Skeletal muscle tissue (tissue), 5 donors: Measurements from ENCODE around the gene GADD45B. TPM values are rescaled to one million over a fixed set of nuclear protein-coding genes. Genes with fewer than 3 reads are reported as not detected.
A peak's percentile ranks its signal among the peaks of the same experiment; 100 is the strongest.

Experiments used
- H3K27ac ChIP-seq: one replicate; pipeline ENCODE4 v1.7.0; 2013; ENCODE audit warnings: mild to moderate bottlenecking, low read depth, low read length, inconsistent platforms
- H3K27me3 ChIP-seq, 3 donors: one replicate each; pipeline ENCODE4 v1.7.0; 2013; ENCODE audit warnings: low read length in 3 of 3; ENCODE audit not compliant: control insufficient read depth in 3 of 3, insufficient read depth in 3 of 3
- H3K36me3 ChIP-seq, 3 donors: one replicate each; pipeline ENCODE4 v1.7.0; 2013; ENCODE audit warnings: low read length in 3 of 3; ENCODE audit not compliant: control insufficient read depth in 3 of 3, insufficient read depth in 3 of 3
- H3K4me1 ChIP-seq, 3 donors: one replicate each; pipeline ENCODE4 v1.7.0; 2013; ENCODE audit warnings: low read length in 3 of 3, mild to moderate bottlenecking in 3 of 3; ENCODE audit not compliant: control insufficient read depth in 3 of 3, insufficient read depth in 3 of 3
- H3K4me3 ChIP-seq, 3 donors: one replicate each; pipeline ENCODE4 v1.7.0; 2013; ENCODE audit warnings: low read length in 3 of 3
- H3K9ac ChIP-seq, 3 donors: one replicate each; pipeline ENCODE4 v1.7.0; 2013; ENCODE audit warnings: low read length in 3 of 3, mild to moderate bottlenecking in 3 of 3, moderate library complexity in 2 of 3, low read depth in 1 of 3
- H3K9me3 ChIP-seq, 3 donors: one replicate each; pipeline ENCODE4 v1.7.0; 2013; ENCODE audit warnings: low read length in 3 of 3; ENCODE audit not compliant: control insufficient read depth in 3 of 3
- small RNA-seq: library from RNA; depleted of rRNA; stranded (forward); fragments of <200 nt; gene quantifications from one replicate; pipeline ENCODE3, GENCODE V24; 2014
- total RNA-seq: library from RNA; depleted of rRNA; stranded (reverse); fragments of >200 nt; gene quantifications from one replicate; pipeline ENCODE4 v1.2.3, GENCODE V29; 2014
- donor health status: Osteomylitis.

GADD45B gene
- total RNA-seq, 1 donor from 2014 or later = 5.7 TPM

DNA sequence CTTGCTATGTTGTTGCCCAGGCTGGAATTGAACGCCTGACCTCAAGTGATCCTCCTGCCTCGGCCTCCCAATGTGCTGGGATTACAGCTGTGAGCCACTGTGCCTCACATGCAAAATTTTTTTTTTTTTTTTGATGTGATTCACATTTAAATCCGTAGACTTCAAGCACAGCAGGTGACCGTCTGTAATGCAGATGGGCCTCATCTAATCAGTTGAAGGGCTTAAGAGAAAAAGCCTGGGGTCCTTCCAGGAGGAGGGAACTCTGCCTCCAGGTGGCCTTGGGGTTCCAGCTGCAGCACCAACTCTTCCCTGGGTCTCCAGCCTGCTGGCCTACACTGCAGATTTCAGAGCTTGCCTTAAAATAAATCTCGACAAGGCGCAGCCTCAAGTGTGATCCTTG is 43.6 kb downstream of the GADD45B start:
- Histone ChIP-seq H3K36me3 (no peaks in the 10 kb centered on the region), H3K9ac (no peak overlapping the region), H3K4me1 (peaks cover 7 to 14% (median 13%) of the 10 kb centered on the region in 3 donors), H3K4me3 (no peak overlapping the region), H3K27ac (no peak overlapping the region), H3K27me3 (no peaks in the 10 kb centered on the region), H3K9me3 (no peaks in the 10 kb centered on the region)

DNA sequence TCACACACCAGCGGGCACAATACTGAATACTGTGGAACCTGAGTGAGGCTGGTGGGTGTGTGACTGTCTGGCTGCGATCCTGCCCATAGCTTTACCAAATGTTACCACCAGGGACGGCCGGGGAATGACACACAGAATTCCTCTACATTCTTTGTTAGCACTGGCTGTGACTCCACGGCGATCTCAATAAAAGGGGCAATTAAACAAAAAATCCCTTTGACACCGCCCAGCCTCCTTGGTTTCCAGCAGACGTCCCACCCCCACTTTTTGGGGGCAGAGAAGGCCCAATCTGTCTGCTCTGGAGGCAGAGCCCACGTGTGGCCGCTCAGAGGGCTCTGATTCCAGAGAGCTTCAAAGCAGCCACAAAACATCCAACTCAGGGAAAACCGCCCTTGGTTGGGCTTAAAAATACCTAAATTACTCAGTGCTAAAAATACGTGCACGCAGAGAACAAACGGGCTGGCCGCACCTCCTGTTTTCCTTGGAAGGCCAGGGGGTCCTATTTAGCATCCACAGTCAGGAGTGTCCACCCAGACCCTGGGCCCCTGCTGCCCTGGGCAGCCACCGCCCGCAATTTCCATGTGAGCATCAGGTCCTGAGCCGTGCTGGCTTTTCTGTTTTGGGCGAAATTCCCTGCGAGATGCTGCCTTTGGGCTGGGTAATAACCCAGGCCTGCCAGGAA is 47.8 kb downstream of the GADD45B start:
- no peaks in the 10 kb centered on the region for H3K9me3 ChIP-seq
- H3K27ac ChIP-seq = no peak overlapping the region
- no peaks in the 10 kb centered on the region for H3K27me3 ChIP-seq
- H3K4me1 ChIP-seq = peaks cover 9 to 18% (median 14%) of the 10 kb centered on the region in 3 donors
- no peaks in the 10 kb centered on the region for H3K36me3 ChIP-seq
- H3K4me3 ChIP-seq = no peak overlapping the region
- no peak overlapping the region for H3K9ac ChIP-seq

DNA sequence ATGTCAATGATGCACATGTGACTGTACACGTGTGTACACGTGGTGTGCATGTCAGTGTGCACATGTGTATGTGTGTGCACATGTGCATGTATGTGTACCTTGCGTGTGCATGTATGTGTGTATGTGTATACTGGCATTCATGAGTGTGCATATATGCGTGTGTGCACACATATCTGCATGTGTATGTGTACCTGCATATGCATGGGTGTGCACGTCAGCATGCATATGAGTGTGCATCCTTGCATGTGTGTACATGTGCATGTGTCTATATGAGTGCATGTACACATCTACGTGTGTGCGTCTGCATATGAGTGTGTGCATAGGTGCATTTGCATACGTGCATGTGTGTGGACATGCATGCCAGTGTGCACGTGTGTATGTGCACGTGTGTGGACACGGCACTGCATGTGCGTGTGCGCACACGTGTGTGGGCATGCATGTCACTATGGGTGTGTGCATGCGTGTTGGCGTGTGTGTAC is 48.5 kb downstream of the GADD45B start:
- Histone ChIP-seq H3K4me1 (peaks cover 11 to 19% (median 14%) of the 10 kb centered on the region in 3 donors), H3K36me3 (no peaks in the 10 kb centered on the region), H3K4me3 (peak overlapping the region in 2 of 3 donors; percentile 13 to 53), H3K27ac (no peak overlapping the region), H3K9me3 (no peaks in the 10 kb centered on the region), H3K9ac (peak overlapping the region in 1 of 3 donors; percentile 72), H3K27me3 (no peaks in the 10 kb centered on the region)

DNA sequence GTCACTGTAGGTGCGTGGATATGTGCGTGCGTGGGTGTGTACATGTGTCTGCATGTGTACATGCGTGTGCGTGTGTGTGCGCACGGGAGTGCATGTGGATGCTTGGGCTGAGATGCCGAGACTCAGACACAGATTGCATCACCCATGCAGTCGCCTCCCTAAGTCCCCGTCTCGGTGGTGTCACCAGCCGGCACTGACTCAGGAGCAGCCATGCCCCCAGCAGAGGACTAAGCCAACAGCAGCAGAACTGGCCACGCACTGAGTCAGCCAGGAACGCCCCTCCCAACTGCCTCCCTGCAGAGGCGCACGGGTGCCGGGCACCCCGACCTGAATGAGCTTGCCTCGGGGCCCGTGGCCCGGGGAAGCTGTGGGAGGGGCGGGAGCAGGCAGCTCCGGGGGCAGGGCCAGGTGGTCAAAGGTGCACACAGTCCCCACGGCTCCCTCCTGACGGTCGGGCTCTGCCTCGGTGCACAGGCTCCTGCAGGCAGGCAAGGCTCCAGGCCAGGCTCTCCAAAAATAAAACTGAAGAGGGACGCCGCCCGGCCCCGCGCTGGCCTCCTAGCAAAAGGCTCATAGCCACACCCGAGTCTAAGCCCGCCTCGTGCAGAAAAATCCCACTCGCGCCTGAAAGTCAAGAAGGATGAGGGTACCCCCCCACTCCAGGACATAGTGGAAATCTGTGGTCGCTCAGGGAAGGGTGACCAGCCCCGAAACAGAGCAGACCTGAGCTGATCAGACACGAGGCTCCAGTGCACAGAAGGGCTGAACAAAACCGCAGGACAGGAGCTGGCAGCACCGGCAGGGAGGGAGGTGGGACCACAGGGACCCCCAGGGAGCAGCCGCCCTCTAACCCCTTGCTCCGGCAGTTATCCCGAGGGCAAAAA is 49.2 kb downstream of the GADD45B start:
- Histone ChIP-seq H3K4me1 (peaks cover 11 to 23% (median 17%) of the 10 kb centered on the region in 3 donors), H3K36me3 (no peaks in the 10 kb centered on the region), H3K27me3 (no peaks in the 10 kb centered on the region), H3K9me3 (no peaks in the 10 kb centered on the region), H3K4me3 (peak overlapping the region; percentile 53 to 61 (median 56)), H3K9ac (peak overlapping the region; percentile 27 to 72 (median 61)), H3K27ac (no peak overlapping the region)

DNA sequence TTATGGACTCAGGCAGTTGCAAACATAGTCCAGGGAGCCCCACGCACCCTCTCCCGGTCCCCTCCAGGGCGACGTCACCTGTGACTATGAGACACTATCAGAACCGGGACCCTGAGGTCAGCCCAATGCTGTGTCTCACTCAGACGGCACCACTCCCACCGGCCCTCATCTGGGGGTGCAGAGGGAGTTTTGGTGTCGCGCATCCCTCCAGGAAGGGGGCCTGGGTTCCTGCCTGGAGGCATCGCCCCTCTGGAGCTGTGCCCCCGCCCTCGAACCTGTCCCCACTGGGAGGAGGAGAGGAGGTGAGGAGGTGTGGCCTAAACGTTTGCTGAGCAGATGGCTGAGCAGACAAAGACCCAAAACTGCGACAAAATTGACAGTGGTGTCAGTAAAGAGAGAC is 51.2 kb downstream of the GADD45B start:
- Histone ChIP-seq H3K27ac (no peak overlapping the region), H3K9ac (no peak overlapping the region), H3K36me3 (no peaks in the 10 kb centered on the region), H3K9me3 (no peaks in the 10 kb centered on the region), H3K4me3 (no peak overlapping the region), H3K27me3 (no peaks in the 10 kb centered on the region), H3K4me1 (peaks cover 11 to 23% (median 17%) of the 10 kb centered on the region in 3 donors)

DNA sequence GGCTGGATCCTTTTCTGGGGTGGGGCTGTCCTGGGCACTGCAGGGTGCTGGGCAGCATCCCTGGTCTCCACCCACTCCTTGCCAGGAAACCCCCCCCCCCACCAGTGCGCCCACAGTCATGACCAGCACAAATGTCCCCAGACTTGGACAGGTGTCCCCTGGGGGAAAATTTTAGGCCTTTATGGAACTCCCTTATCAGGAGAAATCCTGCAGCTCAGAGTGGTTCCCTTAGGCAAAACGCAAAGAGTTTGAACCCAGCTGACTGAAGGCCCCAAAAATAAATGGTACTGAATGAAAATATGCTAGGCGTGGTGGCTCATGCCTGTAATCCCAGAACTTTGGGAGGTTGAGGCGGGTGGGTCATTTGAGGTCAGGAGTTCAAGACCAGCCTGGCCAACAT is 51.8 kb downstream of the GADD45B start:
- no peaks in the 10 kb centered on the region for H3K27me3 ChIP-seq
- H3K9ac ChIP-seq = no peak overlapping the region
- H3K4me3 ChIP-seq = no peak overlapping the region
- H3K9me3 ChIP-seq = no peaks in the 10 kb centered on the region
- H3K36me3 ChIP-seq = no peaks in the 10 kb centered on the region
- H3K4me1 ChIP-seq = peaks cover 11 to 23% (median 17%) of the 10 kb centered on the region in 3 donors
- no peak overlapping the region for H3K27ac ChIP-seq

Small RNAs within 50 kb of the gene (small RNA-seq; reads per million reads assigned to genes)
- gene RNU6-993P = not detected

Other genes with a start within 250 kb of the GADD45B start
- 63.2 TPM for gene PLEKHJ1, start 239.8 kb upstream of the GADD45B start, total RNA-seq
- 37.6 TPM for gene SF3A2, start 239.3 kb upstream of the GADD45B start, total RNA-seq
- 0.52 TPM for gene AMH, start 226.8 kb upstream of the GADD45B start, total RNA-seq
- 79.3 TPM for gene JSRP1, start 219.7 kb upstream of the GADD45B start, total RNA-seq
- not detected for gene PEAK3, start 194.0 kb upstream of the GADD45B start, total RNA-seq
- gene LINGO3, start 168.0 kb upstream of the GADD45B start, total RNA-seq = not detected
- gene LSM7, start 147.5 kb upstream of the GADD45B start, total RNA-seq = 49.1 TPM
- gene SPPL2B, start 147.4 kb upstream of the GADD45B start, total RNA-seq = 11.0 TPM
- gene TMPRSS9, start 115.9 kb upstream of the GADD45B start, total RNA-seq = under 0.01 TPM
- 29.7 TPM for gene TIMM13, start 48.5 kb upstream of the GADD45B start, total RNA-seq
- gene LMNB2, start 19.2 kb upstream of the GADD45B start, total RNA-seq = 52.7 TPM
- gene GNG7, start 226.6 kb downstream of the GADD45B start, total RNA-seq = 1.6 TPM
- gene DIRAS1, start 245.2 kb downstream of the GADD45B start, total RNA-seq = 1.6 TPM